Activated T-helper 1 cell treated with Interleukin-2 at 50 U/mL for 16 hours (primary cell): ENCODE measurements around the gene RTP5.
"Not testable (repeated sequence)": the region's sequence is repeated elsewhere in the genome, so short reads cannot be mapped to it uniquely, and the experiment has no call there.

Experiments
- DNase-seq: peaks from one replicate; pipeline ENCODE4 v3.0.0-alpha.2; 2020; ENCODE audit warnings: low read depth

Gene RTP5

DNA sequence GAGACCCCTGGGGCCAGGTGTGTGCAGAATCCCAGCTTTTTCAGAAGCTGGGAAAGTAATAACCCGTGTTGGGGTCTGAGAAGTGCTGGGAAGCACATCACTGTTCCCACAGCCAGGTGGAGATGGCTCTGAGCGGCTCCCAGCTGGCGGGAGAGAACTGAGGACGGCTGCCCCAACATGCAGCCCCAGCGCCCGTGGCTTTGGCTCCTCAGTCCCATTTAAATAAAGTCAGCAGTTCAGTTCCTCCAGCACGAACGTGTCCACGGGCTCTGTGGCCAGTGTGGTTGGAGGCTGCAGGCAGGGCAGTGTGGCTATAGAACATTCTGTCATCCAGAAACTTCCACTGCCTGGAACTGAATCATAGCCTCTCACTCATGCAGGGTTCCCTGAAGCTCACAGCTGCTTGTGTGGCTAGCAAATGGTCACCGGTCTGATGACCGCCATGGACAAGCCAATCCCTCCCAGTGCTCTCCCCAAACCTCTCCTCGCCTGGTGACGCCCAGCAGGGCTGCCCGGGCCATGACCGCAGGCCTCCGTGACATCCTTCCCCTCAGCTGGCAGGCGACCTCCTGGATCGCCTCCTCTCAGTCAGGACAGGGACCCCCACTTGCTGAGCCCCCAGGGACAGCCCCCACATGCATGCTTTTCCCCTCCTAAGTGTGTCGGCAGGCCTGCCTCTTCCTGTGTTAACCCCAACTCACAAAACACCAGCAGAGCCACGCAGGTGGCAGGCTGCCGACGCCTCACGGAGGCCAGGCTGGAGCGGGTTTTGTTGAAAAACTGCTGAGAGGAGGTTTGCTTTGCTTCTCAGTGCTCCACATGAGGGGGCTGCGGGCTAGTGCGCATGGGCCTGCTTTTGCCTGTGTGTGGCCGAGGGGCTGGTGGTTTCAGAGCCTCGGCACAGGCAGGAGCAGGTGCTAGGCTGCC is 1.3 kb downstream of the RTP5 start:
- no peak for DNase-seq

- no peak for DNase-seq
Measured at GRCh38 chr2:241871538-241872312, 2.2 kb downstream of the RTP5 start.

- DNase-seq, result no peak
Measured at GRCh38 chr2:241872313-241872642, 2.7 kb downstream of the RTP5 start.

- no peak for DNase-seq
Measured at GRCh38 chr2:241873081-241873802, 3.7 kb downstream of the RTP5 start.

GRCh38 chr2:241873803-241874110 is 4.2 kb downstream of the RTP5 start:
- DNase-seq, result no peak

DNA sequence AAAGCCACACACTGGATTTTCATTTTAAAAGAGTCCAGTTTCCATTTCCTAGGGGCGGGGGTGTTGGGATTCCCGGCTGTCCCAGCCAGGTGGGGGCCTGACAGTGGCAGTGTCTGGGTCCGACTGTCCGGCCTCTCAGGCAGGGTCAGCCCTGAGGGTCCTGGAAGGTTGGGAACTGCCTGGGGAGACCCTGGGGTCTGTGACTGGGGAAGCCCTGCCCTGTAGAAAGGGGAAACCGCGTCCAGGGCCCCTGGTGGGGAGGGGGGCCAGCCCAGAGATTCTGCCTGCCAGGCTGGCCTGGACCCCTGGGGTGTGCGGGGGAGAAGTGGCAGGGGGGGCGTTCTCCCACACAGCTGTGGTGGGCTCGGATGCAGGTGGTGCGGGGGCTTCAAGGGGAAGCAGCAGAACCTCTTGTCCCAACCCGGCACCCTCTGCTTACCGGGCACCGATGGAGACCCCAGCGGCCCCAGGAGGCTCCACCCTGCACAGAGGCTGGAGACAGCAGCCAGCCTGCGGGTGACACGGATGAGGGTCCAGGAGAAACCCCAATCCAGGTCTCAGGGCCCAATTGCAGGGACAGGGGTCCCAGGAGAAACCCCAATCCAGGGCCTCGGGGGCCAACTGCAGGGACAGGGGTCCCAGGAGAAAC is 4.9 kb downstream of the RTP5 start:
- DNase-seq, result no peak

- not testable (repeated sequence) for DNase-seq
Measured at GRCh38 chr2:241875754-241876527, 6.4 kb downstream of the RTP5 start.

- no peak for DNase-seq
Measured at GRCh38 chr2:241876528-241877196, 7.1 kb downstream of the RTP5 start.

GRCh38 chr2:241877197-241877685 is 7.7 kb downstream of the RTP5 start:
- no peak for DNase-seq

GRCh38 chr2:241877989-241878970 is 8.8 kb downstream of the RTP5 start:
- peak; percentile 68 for DNase-seq

DNA sequence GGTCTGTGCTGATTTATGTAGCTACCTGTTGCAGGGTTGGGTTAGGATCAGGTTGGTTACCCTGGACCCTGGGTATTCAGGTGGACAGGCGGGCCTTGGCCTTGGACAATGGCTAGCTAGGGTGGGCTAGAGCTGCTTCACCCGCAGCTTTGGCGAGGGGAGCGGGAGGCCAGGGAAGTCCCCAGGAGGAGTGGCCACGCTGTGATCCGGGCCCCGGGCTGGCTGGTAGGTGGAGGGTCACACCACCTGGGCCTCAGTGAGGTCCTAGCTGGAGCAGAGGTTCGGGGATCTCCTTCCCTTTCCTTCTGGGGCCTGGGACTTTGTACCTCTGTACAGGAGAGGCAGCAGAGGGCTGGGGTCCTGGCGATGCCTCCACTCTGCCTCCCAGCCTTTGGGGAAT is 9.8 kb downstream of the RTP5 start:
- no peak for DNase-seq

- DNase-seq, result no peak
Measured at GRCh38 chr2:241880311-241881073, 11.0 kb downstream of the RTP5 start.

GRCh38 chr2:241882091-241882625 is 12.6 kb downstream of the RTP5 start:
- DNase-seq, result no peak

GRCh38 chr2:241884951-241885290 is 15.4 kb downstream of the RTP5 start:
- no peak for DNase-seq

DNA sequence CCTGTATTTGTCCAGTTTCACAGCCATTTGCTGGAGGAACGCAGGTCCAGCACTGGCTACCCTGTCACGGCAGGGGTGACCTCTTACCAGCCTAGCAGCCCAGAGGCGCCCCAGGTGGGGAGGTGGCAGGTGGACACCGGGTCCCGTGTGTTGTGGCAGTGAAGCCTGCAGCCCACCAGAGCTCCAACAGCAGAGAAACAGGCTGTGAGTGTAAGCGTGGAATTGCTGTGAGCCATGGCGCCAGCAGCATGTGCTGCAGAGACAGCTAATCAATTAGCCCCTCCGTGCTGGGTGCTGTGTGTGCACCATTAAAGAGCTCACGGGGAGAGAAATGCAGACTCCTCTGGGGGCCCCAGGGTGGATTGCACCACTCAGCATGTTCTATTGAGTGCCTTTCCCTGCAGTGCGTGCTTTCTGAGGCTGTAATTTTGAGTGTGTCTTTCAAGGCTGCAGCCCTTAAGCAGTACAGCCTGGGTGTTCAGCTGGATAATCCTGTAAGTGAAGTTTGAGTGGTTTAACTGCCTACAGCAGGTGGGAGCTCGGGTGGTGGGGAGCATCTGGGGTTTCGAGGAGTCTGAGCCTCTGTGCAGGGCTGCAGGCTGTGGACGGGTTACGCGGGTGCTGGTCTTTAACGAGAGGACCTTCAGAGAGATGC is 15.9 kb downstream of the RTP5 start:
- DNase-seq, result no peak

DNA sequence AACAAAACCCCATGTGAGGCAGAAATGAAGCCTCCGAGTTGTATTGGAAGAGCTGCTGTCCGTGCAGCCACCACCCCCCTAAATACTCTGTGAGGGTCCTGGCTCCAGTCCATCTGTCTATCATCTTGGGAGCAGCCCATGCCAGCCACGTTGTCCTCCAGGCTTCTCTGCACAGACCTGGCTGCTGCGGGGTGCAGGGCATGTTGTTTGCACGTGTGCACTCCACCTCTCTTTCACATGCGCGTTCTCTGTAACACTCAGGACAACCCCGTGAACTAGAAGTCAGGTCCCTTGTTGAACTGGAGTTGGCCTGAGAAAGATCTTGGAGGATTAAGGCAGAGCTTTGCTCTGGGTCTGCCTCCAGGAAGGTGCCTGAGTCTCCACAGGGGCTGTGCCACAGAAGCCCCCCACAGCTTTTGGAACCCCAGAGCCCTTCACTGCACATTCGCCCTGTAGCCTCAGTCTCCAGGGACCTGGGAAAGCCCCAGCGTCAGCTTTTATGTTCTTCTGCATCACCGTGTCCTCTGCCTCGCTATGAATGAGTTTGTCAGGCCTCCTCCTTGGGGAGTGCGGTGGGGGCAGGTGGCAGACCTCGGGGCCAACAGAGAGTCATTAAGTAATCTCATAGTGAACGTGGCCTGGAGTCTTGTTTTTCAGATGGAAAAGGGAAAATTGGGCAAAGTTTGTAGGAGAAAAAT is 16.6 kb downstream of the RTP5 start:
- no peak for DNase-seq

DNA sequence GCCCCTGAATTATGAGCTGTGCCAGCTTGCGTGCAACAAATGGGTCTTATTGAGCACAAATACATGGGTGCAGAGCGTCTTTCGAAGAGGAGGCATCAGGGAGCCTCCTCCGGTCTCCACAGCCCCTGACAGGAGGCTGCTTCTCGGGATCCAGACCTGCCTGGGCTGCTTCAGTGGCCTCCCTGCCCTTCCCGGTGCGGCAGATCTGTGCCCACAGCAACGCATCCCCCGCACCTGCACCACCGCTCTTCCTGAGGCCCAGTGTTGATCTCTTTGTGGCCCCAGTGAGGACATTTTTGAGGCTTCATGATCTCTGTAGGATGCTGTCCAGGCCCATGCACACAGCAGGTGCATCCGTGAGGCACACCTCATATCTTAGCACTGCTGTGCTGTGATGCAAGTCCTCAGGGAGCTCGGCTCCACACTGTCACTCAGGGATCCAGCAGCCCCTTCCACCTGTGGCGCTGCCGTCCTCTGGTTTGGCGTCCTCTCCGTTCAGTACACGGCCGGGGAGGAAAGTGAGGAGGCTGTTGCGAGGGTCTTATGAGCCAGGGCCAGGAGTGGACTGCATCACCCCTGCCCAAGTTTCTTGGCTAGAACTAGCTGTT is 17.4 kb downstream of the RTP5 start:
- no peak for DNase-seq
